ENCODE data around the gene TACSTD2. TPM values are rescaled to one million over a fixed set of nuclear protein-coding genes. Genes with fewer than 3 reads are reported as not detected.

TACSTD2 gene
- total RNA-seq, 1 experiment from 2014 or later, result 0.28 TPM

GRCh38 chr1:58585166-58585565, 8.1 kb upstream of the TACSTD2 start:
- TF ChIP-seq POLR2AphosphoS5 (IDR thresholded peaks at IDR 0.05; ENCODE audit: low read depth, low read length), result no peak
- TF ChIP-seq, protein P1, sequence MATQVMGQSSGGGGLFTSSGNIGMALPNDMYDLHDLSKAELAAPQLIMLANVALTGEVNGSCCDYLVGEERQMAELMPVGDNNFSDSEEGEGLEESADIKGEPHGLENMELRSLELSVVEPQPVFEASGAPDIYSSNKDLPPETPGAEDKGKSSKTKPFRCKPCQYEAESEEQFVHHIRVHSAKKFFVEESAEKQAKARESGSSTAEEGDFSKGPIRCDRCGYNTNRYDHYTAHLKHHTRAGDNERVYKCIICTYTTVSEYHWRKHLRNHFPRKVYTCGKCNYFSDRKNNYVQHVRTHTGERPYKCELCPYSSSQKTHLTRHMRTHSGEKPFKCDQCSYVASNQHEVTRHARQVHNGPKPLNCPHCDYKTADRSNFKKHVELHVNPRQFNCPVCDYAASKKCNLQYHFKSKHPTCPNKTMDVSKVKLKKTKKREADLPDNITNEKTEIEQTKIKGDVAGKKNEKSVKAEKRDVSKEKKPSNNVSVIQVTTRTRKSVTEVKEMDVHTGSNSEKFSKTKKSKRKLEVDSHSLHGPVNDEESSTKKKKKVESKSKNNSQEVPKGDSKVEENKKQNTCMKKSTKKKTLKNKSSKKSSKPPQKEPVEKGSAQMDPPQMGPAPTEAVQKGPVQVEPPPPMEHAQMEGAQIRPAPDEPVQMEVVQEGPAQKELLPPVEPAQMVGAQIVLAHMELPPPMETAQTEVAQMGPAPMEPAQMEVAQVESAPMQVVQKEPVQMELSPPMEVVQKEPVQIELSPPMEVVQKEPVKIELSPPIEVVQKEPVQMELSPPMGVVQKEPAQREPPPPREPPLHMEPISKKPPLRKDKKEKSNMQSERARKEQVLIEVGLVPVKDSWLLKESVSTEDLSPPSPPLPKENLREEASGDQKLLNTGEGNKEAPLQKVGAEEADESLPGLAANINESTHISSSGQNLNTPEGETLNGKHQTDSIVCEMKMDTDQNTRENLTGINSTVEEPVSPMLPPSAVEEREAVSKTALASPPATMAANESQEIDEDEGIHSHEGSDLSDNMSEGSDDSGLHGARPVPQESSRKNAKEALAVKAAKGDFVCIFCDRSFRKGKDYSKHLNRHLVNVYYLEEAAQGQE (IDR thresholded peaks at IDR 0.05; ENCODE audit: insufficient read depth in 1 of 2, low read depth in 2 of 2, low read length in 1 of 2), result no peak
- no peak for TF ChIP-seq SIN3A (IDR thresholded peaks at IDR 0.05; ENCODE audit: borderline replicate concordance, insufficient read depth, low read depth, low read length)
- no peak for TF ChIP-seq TCF7L2 (IDR thresholded peaks at IDR 0.05; ENCODE audit: low read depth, low read length)
- TF ChIP-seq CTCF (IDR thresholded peaks at IDR 0.05), result no peak
- Histone ChIP-seq H3K4me1 (ENCODE audit: control insufficient read depth, insufficient read depth, low read length) (no peaks in the 10 kb centered on the region), H3K9me3 (ENCODE audit: control insufficient read depth, insufficient read depth, low read depth, low read length) (no peaks in the 10 kb centered on the region), H3K4me3 (ENCODE audit: low read depth in 2 of 2, low read length in 2 of 2) (no peak overlapping the region), H3K27me3 (ENCODE audit: control insufficient read depth, insufficient read depth, low read length) (peaks cover 9% of the 10 kb centered on the region), H3K27ac (ENCODE audit: low read length) (no peak overlapping the region), H3K36me3 (ENCODE audit: control insufficient read depth, insufficient read depth, low read length) (no peaks in the 10 kb centered on the region)
- no TSS peak for BruUV-seq (replicated peaks)
- ChIA-PET POLR2A (no interaction called here), CTCF (no interaction called here)
- ATAC-seq, result no peak
- in situ Hi-C loops (cut with HindIII; ENCODE audit: low pct_unique_long_range_greater_than_20kb, low sequenced_read_pairs), result no loop called here
- DNase-seq (ENCODE audit: low read depth, low spot score), result no peak
- intact Hi-C loops (cut with micrococcal nuclease; ENCODE audit: unreplicated experiment), result no loop called here

- BruUV-seq (replicated peaks), result no TSS peak
- no peak for TF ChIP-seq POLR2AphosphoS5 (IDR thresholded peaks at IDR 0.05; ENCODE audit: low read depth, low read length)
- intact Hi-C loops (cut with micrococcal nuclease; ENCODE audit: unreplicated experiment) (no loop called here), in situ Hi-C loops (cut with HindIII; ENCODE audit: low pct_unique_long_range_greater_than_20kb, low sequenced_read_pairs) (no loop called here)
- Histone ChIP-seq H3K27me3 (ENCODE audit: control insufficient read depth, insufficient read depth, low read length) (peaks cover 11% of the 10 kb centered on the region), H3K27ac (ENCODE audit: low read length) (no peak overlapping the region), H3K36me3 (ENCODE audit: control insufficient read depth, insufficient read depth, low read length) (no peaks in the 10 kb centered on the region), H3K4me3 (ENCODE audit: low read depth in 2 of 2, low read length in 2 of 2) (no peak overlapping the region), H3K9me3 (ENCODE audit: control insufficient read depth, insufficient read depth, low read depth, low read length) (no peaks in the 10 kb centered on the region), H3K4me1 (ENCODE audit: control insufficient read depth, insufficient read depth, low read length) (no peaks in the 10 kb centered on the region)
- POLR2A ChIA-PET, result no interaction called here
- ATAC-seq (no peak), DNase-seq (ENCODE audit: low read depth, low spot score) (no peak)
- CTCF ChIA-PET, result no interaction called here
Observed at GRCh38 chr1:58584082-58584895, 7.2 kb upstream of the TACSTD2 start.

GRCh38 chr1:58583496-58583895, 6.4 kb upstream of the TACSTD2 start:
- Histone ChIP-seq H3K9me3 (ENCODE audit: control insufficient read depth, insufficient read depth, low read depth, low read length) (no peaks in the 10 kb centered on the region), H3K4me1 (ENCODE audit: control insufficient read depth, insufficient read depth, low read length) (no peaks in the 10 kb centered on the region), H3K4me3 (ENCODE audit: low read depth in 2 of 2, low read length in 2 of 2) (no peak overlapping the region), H3K27ac (ENCODE audit: low read length) (no peak overlapping the region), H3K27me3 (ENCODE audit: control insufficient read depth, insufficient read depth, low read length) (peaks cover 13% of the 10 kb centered on the region), H3K36me3 (ENCODE audit: control insufficient read depth, insufficient read depth, low read length) (no peaks in the 10 kb centered on the region)
- ChIA-PET POLR2A (no interaction called here), CTCF (no interaction called here)
- BruUV-seq (replicated peaks), result no TSS peak
- ATAC-seq (no peak), DNase-seq (ENCODE audit: low read depth, low spot score) (no peak)
- TF ChIP-seq, protein P1 (IDR thresholded peaks at IDR 0.05; ENCODE audit: insufficient read depth in 1 of 2, low read depth in 2 of 2, low read length in 1 of 2), result no peak
- no peak for TF ChIP-seq POLR2AphosphoS5 (IDR thresholded peaks at IDR 0.05; ENCODE audit: low read depth, low read length)
- TF ChIP-seq SIN3A (IDR thresholded peaks at IDR 0.05; ENCODE audit: borderline replicate concordance, insufficient read depth, low read depth, low read length), result no peak
- no peak for TF ChIP-seq TCF7L2 (IDR thresholded peaks at IDR 0.05; ENCODE audit: low read depth, low read length)
- no peak for TF ChIP-seq CTCF (IDR thresholded peaks at IDR 0.05)
- in situ Hi-C loops (cut with HindIII; ENCODE audit: low pct_unique_long_range_greater_than_20kb, low sequenced_read_pairs), result no loop called here
- intact Hi-C loops (cut with micrococcal nuclease; ENCODE audit: unreplicated experiment), result no loop called here

Data from Panc1 (cell line).